ENCODE results near the gene CCDC191.

Gene CCDC191, protein sequence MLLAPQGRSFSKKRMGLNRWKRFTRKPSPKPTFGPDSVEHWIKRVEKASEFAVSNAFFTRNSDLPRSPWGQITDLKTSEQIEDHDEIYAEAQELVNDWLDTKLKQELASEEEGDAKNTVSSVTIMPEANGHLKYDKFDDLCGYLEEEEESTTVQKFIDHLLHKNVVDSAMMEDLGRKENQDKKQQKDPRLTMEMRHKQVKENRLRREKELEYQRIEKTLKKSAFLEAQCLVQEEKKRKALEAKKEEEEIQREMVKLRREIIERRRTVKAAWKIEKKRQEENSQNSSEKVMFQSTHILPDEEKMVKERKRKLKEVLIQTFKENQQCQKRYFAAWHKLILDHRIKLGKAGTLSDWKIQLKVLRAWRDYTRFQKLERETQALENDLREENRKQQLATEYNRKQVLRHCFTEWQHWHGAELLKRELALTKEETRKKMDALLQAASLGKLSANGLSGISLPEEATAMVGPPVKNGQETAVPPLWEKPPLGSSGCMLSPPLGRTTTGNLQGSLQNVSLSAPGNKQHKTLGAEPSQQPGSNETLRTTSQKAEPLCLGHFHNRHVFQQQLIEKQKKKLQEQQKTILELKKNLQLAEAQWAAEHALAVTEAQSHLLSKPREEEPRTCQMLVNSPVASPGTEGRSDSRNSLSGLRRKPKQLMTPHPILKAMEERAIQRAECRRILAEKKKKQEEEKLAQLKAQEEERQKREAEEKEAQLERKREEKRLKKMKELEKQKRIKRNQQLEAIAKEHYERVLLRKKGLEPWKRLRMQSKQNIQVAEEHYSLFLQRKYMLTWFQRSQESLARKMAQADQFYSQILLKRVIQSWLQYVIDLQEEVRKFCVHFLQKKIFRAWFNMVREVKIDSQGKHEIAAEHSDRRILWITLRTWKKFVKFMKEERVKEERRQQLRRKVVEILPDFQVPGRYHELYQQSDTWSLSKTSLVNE
- 8.4 to 13.7 reads per million in 2 donors for total RNA-seq

DNA sequence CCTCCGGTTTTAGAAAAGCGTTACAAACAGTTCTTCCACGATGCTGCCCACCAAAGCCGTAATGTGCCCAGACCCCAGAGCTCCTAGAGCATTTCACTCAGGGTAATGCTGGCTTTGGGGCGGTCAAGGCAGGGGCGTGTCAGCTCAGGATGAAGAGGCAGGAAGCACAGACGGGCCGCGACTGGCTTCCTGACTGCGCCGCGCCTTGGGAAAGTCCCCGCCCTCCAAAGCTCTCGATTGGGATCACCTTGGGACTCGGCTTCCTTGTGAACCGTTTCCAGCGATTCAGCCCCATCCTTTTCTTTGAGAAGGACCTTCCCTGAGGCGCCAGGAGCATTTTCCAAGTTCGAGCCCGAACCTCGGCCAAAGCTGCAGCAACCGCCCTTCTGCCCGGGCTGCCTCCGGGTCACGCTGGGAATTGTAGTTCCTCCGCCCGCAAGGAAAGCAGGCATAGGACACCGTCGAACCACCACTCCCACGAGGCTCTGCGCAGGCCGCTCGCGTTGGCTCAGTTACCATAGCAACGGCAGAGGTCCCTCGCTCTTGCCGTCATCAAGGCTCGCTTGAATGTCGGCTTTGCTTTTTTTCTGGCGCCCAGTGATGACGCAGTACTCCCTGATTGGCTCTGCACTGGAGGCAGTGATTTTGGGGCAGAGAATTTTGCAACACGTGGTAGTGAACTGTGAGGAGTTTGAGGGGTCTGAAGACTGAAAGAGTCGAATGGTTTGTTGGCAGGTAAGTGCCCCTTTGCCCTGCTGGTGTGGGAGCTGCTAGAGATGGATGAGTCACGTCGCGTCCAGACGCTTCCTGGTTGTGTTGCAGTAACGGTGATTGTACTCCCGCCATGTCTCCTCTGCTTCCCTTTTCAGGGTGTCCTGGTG, at the start of gene CCDC191, which contains the start of gene QTRT2:
TSS of gene CCDC191 (minus strand) at position 397 of the 881 bp plus-strand sequence. CDS start at position 337, 60 bp downstream.
TSS of gene QTRT2 (plus strand) at position 608 of the 881 bp plus-strand sequence. CDS start 8,521 bp downstream, outside the sequence.
- DNase-seq: peak; percentile 82 to 100 (median 97)

DNA sequence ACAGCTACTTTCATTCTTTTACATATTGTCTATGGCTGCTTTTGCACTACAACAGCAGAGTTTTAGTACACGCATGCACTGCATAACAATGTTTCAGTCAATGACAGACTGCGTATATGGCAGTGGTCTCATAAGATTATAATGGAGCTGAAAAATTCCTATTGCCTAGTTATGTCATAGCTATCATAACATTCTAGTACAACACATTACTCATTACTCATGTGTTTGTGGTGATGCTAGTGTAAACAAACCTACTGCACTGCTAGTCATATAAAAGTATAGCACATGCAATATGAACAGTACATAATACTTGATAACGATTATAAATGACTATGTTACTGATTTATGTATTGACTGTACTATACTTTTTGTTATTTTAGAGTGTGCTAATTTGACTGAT, 48.1 kb upstream of the CCDC191 start:
- no peak for DNase-seq

DNA sequence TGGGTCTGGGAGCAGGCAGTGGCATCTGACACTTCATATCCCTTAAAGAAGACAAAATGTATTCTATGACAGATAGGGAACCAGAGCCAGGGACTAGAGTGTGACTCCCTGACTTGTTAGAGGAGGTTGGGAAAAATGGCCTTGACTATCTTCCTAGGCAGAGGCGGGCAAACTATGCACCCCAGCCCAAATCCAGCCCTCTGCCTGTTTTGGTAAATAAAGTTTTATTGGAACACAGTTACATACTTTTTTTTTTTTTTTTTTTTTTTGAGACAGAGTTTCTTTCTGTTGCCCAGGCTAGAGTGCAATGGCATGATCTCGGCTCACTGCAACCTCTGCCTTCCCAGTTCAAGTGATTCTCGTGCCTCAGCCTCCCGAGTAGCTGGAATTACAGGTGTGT, 47.5 kb upstream of the CCDC191 start:
- no peak for DNase-seq

DNA sequence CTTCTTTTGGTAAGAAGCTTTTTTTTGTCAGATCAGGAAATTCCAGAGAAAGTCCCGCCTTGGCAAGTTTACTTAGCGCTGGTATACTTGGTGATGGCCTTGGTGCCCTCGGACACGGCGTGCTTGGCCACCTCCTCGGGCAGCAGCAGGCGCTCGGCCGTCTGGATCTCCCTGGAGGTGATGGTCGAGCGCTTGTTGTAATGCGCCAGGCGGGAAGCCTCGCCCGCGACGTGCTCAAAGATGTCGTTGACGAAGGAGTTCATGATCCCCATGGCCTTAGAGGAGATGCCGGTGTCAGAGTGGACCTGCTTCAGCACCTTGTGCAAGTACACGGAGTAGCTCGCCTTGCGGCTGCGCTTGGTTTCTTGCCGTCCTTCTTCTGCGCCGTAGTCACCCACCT, 46.9 kb upstream of the CCDC191 start:
- DNase-seq: no peak

DNA sequence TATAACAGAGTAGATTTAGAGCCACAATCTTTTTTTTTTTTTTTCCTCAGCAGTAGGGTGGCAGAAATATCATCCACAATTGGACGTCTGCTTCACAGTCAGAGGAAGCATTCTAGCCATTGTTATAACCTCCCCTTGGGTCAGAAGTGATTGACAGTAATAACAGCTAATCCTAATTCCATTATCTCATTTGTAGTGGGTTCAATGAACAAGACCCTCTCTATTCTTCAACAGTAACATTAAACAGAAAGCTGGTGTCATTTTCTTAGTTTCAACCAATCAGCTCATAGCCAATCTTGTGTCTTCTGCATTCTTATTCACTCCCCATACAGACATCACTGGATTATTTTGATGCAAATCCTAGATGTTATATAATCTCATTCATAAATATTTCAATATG, 44.8 kb upstream of the CCDC191 start:
- DNase-seq: no peak

DNA sequence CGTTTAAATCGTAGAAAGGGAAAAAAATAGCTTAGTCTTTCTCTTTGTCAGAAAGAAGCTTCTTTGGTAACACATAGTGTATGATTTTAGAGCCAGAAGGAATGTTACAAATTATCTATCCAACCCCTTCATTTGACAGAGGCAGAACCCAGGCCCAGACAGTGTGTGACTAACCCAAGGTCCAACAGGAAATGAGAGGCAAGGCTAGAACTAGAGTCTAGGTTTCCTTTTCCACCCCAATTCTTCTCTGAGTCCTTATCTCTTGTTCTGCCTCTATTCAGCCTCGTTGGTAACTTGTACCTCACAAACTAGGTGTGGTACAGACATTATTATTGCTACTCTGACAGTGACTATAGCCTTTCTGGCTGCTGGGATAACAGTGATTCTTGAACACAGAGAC, 39.5 kb upstream of the CCDC191 start:
- DNase-seq: no peak

DNA sequence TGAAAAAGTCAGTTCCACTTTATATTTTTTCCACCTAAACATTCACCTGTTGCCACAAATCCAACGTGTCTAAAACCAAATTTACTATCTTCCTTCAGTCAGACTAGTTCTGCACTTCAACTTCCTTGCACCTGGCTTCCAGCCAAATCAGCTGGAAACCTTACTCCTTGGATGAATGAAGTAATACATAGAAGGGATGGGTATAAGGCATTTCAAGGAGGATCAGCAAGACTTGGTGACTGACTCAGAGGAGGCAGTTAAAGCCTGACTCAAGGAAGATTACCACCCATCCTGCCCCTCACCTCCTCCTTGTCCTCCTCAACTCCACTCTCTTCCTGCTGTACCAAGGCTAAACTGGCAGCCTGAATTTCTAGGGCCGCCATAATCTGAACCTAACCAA, 37.3 kb upstream of the CCDC191 start:
- DNase-seq: no peak

DNA sequence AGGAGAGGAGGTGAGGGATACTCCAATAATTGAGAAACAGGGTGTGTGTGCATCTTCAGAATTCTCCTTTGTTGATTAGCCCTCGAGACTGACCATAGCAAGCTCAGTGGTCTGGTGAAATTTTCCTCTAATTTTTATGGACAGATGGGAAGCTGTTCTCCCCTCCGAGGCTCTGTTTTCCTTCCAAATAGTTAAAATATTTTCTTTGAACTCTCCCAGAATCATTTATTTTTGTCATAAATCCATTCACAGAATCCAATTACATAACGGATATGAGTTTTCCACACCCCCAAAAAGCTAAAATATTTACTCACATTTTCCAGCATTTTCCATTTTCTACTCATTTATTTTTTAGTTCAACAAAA, 36.7 kb upstream of the CCDC191 start:
- DNase-seq: no peak

DNA sequence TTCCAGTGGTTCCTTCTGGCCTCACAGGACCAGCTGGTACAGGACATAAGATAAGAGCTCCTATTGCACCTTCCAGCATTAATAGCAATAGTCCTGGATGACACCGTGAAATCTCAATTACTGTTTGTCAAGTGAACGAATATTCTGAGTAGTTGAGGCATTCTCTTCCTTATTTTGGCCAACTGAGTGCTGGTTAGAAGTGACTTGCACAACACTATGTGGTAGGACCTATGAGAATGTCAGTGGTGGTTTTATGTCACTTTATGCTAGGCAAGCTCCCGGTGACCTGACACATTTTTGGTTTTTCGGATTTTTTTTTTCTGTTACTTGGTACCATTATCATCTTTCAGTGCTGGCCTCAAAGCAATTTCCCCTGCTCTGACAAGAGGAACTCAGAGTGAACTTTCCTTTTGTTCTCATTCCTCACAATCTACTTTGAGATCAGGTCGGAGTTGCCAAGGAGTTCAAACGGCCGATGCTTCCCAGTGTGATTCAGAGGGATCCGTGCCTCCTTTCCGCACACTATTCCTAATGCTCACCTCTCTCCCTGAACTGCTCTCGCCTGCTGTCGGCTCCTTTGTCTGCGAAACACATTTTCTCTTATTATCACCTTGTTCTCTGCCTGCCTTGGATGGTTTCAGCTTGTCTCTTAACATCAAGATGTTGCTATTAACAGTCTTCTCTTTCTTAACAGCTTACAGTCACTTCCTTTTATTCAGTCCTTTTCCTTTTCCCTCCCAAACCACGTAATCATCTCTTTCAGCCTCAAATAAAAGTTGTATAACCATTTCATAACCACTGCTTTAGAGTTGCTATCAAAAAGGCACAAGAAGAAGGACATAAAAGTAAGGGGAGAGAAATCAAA, 36.1 kb upstream of the CCDC191 start:
- DNase-seq: no peak

DNA sequence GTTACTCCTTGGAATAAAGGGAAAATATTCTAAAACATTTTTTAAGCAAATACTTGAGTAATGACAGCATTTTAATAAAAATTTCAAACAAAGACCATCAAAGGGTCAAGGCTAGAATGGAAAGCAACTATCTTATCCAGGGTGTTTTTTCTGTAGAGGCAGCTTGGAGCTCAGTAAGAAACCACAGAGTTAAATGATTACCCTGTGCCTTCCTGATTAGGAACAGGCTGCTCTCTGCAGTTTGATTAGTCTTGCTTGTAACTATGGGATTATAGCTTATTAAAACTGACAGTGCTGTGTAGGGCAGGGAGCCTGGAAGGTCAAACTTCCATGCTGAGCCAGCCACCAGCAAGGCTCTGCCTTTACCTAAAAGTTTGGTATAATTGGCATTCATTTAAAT, 33.3 kb upstream of the CCDC191 start:
- DNase-seq: no peak

DNA sequence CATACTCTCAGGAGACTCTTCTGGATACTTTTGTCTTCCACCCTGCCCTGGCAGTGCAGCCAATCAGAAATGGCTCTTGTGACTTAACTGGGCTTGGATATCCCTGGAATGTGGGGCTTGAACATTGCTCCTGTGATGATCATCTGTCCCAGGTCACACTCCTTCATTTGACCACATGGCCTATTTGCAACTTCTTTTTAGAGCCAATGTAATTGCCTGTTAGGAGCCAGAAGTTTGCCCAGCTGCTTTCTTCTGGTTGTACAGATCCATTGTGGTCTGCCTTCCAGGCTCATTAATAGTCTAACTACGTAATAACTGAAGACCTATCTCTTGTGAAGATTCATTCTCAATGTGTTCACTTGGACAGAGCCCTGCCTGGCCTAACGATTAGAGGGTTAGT, 30.0 kb upstream of the CCDC191 start:
- DNase-seq: no peak

DNA sequence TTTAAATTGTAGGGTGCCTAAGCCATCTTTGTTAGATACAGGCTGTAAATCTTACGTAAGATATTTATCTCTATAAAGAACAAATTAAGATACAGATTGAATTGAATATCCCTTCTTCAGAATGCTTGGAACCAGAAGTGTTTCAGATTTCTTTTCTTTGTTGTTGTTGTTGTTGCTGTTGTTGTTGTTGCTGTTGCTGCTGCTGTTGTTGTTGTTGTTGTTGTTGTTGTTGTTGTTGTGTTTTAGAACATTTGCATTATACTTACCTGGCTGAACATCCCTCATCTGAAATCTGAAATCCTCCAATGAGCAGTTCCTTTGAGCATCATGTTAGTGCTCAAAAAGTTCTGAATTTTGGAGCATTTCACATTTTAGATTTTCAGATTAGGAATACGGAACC, 26.8 kb upstream of the CCDC191 start:
- no peak for DNase-seq

DNA sequence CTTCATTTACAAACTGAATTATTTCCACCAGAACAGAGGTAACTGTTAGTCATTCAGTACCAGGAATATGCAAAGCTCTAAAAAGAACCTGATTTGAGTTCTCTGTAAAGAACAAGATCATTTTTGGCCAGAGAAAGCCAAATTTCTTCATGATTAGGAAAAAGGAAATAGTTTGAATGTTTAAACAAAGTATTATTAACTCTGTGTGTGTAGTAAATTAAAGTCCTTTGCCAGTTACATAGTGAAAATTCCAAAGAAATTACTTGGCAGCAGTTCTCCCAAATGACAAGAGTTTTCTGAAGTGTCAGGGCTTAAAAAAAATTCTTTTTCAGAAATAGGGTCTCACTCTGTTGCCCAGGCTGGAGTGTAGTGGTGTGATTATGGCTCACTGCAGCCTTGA, 24.7 kb upstream of the CCDC191 start:
- no peak for DNase-seq

DNA sequence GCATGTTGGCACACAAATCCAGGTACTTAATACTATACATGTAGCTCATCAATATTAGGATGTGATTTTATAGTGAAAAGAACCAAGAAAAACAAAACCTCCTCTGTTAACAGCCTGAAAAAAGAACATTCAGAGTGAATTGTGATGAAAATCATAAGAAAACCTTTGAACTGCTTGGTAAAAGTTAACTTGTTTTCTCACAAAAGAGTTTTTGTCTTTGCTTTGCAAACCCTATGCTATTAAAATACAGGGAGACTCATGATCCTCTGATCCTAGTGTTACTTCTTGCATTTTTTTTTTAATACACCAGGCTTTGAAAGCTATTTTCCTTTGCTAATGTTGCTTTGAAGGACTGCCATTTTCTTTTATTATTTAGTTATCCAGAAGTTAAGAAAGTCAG, 23.9 kb upstream of the CCDC191 start:
- DNase-seq: no peak

DNA sequence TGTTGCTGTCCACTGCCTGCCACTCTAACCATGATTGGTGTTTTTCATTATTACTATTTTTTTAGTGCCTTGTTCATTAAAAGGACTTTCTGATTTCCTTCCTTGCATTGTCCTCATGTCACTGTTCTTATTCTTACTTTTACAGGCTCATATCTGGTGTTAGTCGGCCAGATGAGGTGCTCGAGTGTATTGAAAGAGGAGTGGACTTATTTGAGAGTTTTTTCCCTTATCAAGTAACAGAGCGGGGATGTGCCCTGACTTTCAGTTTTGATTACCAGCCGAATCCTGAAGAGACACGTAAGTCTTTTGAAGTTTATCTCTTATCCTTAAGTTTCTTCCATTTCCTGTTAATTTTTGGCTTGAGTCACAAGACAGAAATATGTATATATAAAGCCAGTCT, 23.4 kb upstream of the CCDC191 start:
- DNase-seq: no peak

DNA sequence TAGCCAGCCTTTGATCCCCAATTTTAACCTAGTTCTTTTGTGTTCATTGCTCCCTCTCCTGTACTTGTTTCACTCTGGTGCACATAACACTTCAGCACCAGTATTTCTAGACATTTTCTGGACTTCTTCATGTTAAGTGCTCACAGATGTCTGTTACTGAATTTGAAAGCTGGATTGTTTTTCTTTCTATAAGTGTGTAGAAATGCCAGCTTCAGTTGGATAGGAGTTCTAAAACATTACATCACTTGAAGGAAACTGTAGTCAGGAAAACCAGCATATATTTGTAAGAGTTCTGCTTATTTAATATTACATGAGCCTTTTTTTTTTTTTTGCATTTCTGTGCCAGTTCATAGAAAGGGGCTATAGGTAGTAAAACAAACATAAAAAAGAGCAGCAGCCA, 21.8 kb upstream of the CCDC191 start:
- no peak for DNase-seq

DNA sequence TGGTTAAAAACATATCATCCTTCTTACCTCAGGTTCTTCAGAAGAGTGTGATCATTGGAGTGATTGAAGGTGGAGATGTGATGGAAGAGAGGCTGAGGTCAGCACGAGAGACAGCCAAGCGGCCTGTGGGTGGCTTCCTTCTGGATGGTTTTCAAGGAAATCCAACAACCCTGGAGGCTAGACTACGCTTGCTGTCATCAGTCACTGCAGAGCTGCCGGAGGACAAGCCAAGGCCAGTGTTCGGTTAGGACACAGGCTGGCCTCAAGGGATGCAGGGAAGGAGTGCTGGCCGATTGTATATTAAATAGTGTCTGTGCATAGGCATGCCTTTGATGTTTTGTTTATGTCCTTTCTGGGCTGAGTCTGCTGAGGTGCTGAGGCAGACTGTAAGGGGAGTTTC, 20.4 kb upstream of the CCDC191 start:
- no peak for DNase-seq

DNA sequence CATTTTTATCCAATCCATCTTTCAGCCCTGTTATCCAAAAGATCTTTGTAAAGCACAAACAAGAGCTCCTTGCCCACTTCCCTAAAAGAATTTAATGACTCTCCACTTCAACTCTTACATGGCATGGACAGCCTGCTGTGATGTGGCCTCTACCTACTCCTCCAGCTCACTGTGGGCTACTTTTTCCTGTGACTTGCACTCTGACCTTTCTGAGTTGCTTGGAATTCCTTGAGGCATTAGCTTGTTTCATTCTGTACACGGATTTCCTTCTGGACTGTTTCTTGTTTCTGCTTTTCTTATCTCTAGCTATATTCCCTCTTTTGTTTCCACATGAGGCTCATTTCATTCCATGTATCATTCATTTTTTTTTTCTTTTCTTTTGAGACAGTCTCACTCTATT, 15.5 kb upstream of the CCDC191 start:
- no peak for DNase-seq

DNA sequence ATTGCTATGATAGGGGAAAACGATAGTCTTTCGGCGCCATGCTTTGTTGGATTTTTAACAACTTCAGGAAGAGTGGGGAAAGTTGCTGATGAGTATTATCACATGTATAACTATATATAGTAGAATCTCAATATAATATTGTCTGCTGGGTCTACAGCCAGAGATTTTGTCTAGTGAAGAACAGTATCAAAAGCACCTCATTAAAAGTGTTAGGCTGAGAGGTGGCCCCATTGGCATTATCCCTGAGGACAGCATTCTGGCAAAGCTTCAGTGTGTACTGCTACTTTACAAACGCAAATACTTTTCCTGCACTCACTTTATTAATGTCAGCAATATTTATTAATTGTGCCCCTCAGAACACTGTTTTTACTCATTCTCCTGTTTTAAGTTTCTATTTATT, 12.0 kb upstream of the CCDC191 start:
- DNase-seq: no peak

DNA sequence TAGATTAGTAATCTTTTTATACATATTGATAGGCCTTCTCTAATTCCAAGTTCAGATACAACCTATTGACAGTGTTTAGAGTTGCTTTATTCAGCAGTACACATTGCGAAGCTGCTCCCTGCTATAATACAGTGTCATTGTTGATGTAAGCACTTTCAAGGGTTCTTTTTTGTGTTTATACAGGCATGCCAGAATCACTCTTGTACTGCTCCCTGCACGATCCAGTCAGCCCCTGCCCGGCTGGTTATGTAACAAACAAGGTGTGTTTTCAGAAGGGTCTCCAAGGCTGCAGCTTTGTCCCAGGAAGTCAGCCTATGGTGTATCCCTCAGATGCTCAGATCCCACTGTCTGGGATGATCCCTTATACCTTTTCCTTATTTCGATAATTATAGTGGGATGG, 11.5 kb upstream of the CCDC191 start:
- DNase-seq: no peak

DNA sequence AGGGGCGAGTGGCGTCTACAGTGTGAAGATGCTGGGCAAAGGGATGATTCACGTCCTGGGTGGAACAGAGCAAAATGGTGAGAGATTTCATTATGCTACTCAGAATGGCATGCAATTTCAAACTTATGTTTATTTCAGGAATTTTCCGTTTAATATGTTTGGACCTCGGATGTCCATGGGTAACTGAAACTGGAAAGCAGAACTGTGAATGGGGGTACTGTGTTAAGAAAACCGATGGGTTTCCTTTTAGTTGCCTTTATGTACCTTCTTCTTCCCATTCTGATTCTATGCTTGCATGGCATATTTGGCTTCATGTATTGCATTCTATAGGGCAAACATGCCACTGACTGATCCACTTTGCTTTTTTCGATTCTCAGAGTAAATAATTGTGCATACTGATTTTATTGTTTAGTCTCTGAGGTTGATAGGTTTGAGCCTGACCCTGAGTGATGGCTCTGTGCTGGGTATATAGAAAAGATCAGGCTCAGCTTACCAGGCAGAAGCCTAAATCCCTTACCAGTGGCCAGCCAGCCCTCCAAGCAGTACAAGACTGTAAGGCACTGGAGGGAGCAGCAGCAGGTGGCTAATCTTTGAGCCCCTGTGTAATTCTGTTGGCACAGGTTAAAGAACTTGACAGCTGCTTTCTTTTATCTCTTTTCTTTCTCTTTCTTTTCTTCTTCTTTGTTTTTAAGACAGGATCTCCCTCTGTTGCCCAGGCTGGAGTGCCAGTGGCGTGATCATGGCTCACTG, 4.8 kb upstream of the CCDC191 start:
- no peak for DNase-seq
